ENCODE measurements around the gene MOB1B. TPM values are rescaled to one million over a fixed set of nuclear protein-coding genes. Genes with fewer than 3 reads are reported as not detected.

The MOB1B gene
- total RNA-seq, 1 experiment from 2014 or later, result 14.5 TPM

- CTCF ChIA-PET, result interaction anchor here (0.6 kb wide), 1 partner anchor 260 kb away, joined by 12 read pairs; no protein-coding TSS in a partner anchor
- Histone ChIP-seq H3K9me2 (ENCODE audit: insufficient read depth) (no peaks in the 10 kb centered on the region), H4K20me1 (ENCODE audit: insufficient read depth) (no peaks in the 10 kb centered on the region), H2AFZ (no peak overlapping the region), H3K27ac (no peak overlapping the region), H3K4me1 (replicated peaks; ENCODE audit: insufficient read depth) (no peaks in the 10 kb centered on the region), H3K4me2 (no peak overlapping the region), H3K27me3 (ENCODE audit: insufficient read depth, low read depth) (no peaks in the 10 kb centered on the region), H3K36me3 (ENCODE audit: low read depth) (no peaks in the 10 kb centered on the region), H3K9me3 (ENCODE audit: insufficient read depth, low read depth) (no peaks in the 10 kb centered on the region), H3K4me3 (no peak overlapping the region), H3F3A (ENCODE audit: insufficient read depth, low read depth) (no peaks in the 10 kb centered on the region), H3K79me2 (ENCODE audit: low read depth) (0 out of 2 replicates have a peak, but pooled peaks cover 10% of the 10 kb centered on the region)
- POLR2A ChIA-PET (ENCODE audit: unreplicated experiment), result no interaction called here
- intact Hi-C loops (cut with micrococcal nuclease; ENCODE audit: unreplicated experiment), result no loop called here
- no TSS peak for BruUV-seq (replicated peaks)
- no peak for DNase-seq
- TF ChIP-seq CTCF (conservative IDR thresholded peaks at IDR 0.05), result no peak
- no peak for TF ChIP-seq EZH2 (IDR thresholded peaks at IDR 0.05; ENCODE audit: low read depth)
Measured at GRCh38 chr4:70908993-70909556, 6.9 kb downstream of the MOB1B start.

- Histone ChIP-seq H2AFZ (no peak overlapping the region), H3K9me2 (ENCODE audit: insufficient read depth) (no peaks in the 10 kb centered on the region), H3F3A (ENCODE audit: insufficient read depth, low read depth) (no peaks in the 10 kb centered on the region), H3K4me3 (no peak overlapping the region), H3K27ac (no peak overlapping the region), H3K9me3 (ENCODE audit: insufficient read depth, low read depth) (no peaks in the 10 kb centered on the region), H3K4me2 (no peak overlapping the region), H3K27me3 (ENCODE audit: insufficient read depth, low read depth) (no peaks in the 10 kb centered on the region), H4K20me1 (ENCODE audit: insufficient read depth) (no peaks in the 10 kb centered on the region), H3K36me3 (ENCODE audit: low read depth) (no peaks in the 10 kb centered on the region), H3K4me1 (replicated peaks; ENCODE audit: insufficient read depth) (no peaks in the 10 kb centered on the region), H3K79me2 (ENCODE audit: low read depth) (0 out of 2 replicates have a peak, but pooled peaks cover 4% of the 10 kb centered on the region)
- BruUV-seq (replicated peaks), result no TSS peak
- ChIA-PET POLR2A (ENCODE audit: unreplicated experiment) (no interaction called here), CTCF (no interaction called here)
- intact Hi-C loops (cut with micrococcal nuclease; ENCODE audit: unreplicated experiment), result no loop called here
- DNase-seq, result no peak
- TF ChIP-seq EZH2 (IDR thresholded peaks at IDR 0.05; ENCODE audit: low read depth) (no peak), CTCF (conservative IDR thresholded peaks at IDR 0.05) (no peak)
Measured at GRCh38 chr4:70914000-70914399, 11.8 kb downstream of the MOB1B start.

GRCh38 chr4:70914631-70915030 lies 12.5 kb downstream of the MOB1B start:
- no TSS peak for BruUV-seq (replicated peaks)
- no peaks in the 10 kb centered on the region for H3K9me3 ChIP-seq (ENCODE audit: insufficient read depth, low read depth)
- no peak overlapping the region for H3K27ac ChIP-seq
- H2AFZ ChIP-seq, result no peak overlapping the region
- H4K20me1 ChIP-seq (ENCODE audit: insufficient read depth), result no peaks in the 10 kb centered on the region
- no peak for TF ChIP-seq EZH2 (IDR thresholded peaks at IDR 0.05; ENCODE audit: low read depth)
- TF ChIP-seq CTCF (conservative IDR thresholded peaks at IDR 0.05), result no peak
- H3K4me1 ChIP-seq (replicated peaks; ENCODE audit: insufficient read depth), result no peaks in the 10 kb centered on the region
- H3K9me2 ChIP-seq (ENCODE audit: insufficient read depth), result no peaks in the 10 kb centered on the region
- H3K27me3 ChIP-seq (ENCODE audit: insufficient read depth, low read depth), result no peaks in the 10 kb centered on the region
- no peak overlapping the region for H3K4me3 ChIP-seq
- POLR2A ChIA-PET (ENCODE audit: unreplicated experiment), result interaction anchor here (0.6 kb wide), 1 partner anchor 1653 kb away, joined by 5 read pairs; no protein-coding TSS in a partner anchor
- H3K79me2 ChIP-seq (ENCODE audit: low read depth), result 0 out of 2 replicates have a peak, but pooled peaks cover 4% of the 10 kb centered on the region
- H3F3A ChIP-seq (ENCODE audit: insufficient read depth, low read depth), result no peaks in the 10 kb centered on the region
- CTCF ChIA-PET, result no interaction called here
- intact Hi-C loops (cut with micrococcal nuclease; ENCODE audit: unreplicated experiment), result loop anchor here (5.0 kb wide), 1 partner anchor 78 kb away; the partner anchor contains the start of gene DCK
- H3K4me2 ChIP-seq, result no peak overlapping the region
- DNase-seq, result no peak
- no peaks in the 10 kb centered on the region for H3K36me3 ChIP-seq (ENCODE audit: low read depth)
